ENCODE measurements around the gene KIRREL3.

KIRREL3 gene

DNA sequence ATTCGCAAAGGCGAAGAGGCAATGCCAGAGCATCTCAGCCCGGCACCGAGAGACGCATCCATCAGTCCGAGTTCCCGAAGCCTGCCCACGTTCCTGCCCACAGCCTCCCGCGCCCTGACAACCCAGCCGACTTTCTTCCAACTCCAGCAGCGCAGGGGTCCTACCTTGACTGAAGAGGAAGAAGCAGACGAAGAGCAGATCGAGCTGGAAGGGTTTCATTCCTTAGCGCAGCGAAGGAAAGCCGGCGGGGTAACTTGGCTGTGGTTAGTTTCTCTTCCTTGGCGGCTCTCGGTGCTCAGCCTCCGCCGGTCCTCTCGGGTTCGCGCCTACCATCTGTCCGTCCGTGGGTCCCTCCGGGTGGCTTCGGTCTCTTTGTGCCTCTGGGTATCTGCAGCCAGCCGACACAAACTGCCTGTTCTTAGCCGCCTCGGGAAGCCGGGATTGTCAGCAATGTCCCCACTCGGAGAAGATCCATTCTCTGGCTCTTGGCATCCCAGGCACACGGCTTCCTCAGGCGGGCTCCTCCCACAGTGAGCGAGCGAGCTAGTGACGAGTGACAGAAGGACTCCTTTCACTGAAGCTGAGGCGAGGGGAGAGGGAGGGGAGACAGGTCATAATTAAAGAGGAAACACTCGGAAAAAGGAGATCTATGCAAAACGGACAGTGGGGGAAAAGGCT lies at the start of gene KIRREL3:
Gene KIRREL3, minus strand, starts transcription at position 480 of the 678 bp plus-strand sequence.
- Histone ChIP-seq H3K27ac (ENCODE audit: low read length) (no peak within 1 kb of the TSS), H3K9ac (ENCODE audit: low read length) (no peak within 1 kb of the TSS), H3K27me3 (ENCODE audit: control insufficient read depth, insufficient read depth, low read length) (peaks cover 74% of the 10 kb centered on the region), H3K9me3 (ENCODE audit: control insufficient read depth, low read depth, low read length) (no peaks in the 10 kb centered on the region), H3K4me3 (ENCODE audit: low read length) (peak within 1 kb of the TSS; percentile 62), H3K36me3 (ENCODE audit: control insufficient read depth, low read depth, low read length) (no peaks in the 10 kb centered on the region), H3K4me1 (ENCODE audit: control insufficient read depth, low read depth, low read length) (peaks cover 5% of the 10 kb centered on the region)

DNA sequence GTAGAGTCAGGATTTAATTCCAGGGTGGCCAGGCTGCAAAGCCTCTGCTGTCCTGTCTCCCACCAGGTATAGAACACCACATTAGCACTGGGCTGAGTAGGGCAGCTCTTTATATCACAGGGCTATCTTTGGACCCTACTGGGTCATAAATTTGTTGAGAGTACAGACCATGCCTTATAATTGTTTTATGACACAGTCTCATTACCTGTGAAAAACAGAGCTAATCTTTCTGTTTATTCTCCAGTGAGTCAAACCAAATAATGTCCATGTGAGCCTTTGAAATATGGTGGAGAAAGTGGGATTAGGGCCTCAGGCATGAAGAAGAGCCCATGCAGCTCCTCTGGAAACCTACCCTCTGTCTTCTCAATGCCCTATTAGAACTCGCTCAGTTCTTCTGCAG lies 49.6 kb upstream of the KIRREL3 start:
- Histone ChIP-seq H3K4me1 (ENCODE audit: control insufficient read depth, low read depth, low read length) (peaks cover 9% of the 10 kb centered on the region), H3K27ac (ENCODE audit: low read length) (no peak overlapping the region), H3K27me3 (ENCODE audit: control insufficient read depth, insufficient read depth, low read length) (no peaks in the 10 kb centered on the region), H3K36me3 (ENCODE audit: control insufficient read depth, low read depth, low read length) (no peaks in the 10 kb centered on the region), H3K9ac (ENCODE audit: low read length) (no peak overlapping the region), H3K4me3 (ENCODE audit: low read length) (no peak overlapping the region), H3K9me3 (ENCODE audit: control insufficient read depth, low read depth, low read length) (no peaks in the 10 kb centered on the region)

DNA sequence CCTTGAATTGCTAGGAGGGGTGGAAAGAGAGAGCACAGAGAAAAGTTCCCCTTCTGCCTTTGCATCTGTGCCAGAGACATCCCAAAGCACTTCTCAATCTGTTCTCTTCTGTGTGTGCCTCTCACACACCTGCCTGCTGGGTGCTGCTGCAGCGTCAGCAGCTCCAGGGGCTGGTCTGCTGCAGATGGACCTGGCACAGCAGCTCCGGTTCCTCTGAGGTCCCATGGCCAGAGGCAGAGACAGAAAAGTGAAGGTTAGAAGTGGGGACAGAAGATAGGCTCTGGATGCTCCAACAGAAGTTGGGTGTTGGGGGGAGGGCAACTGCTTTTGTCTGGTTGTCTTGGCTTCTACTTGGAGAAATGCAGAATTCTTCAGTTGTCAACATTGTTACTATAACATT lies 48.9 kb upstream of the KIRREL3 start:
- Histone ChIP-seq H3K9me3 (ENCODE audit: control insufficient read depth, low read depth, low read length) (no peaks in the 10 kb centered on the region), H3K36me3 (ENCODE audit: control insufficient read depth, low read depth, low read length) (no peaks in the 10 kb centered on the region), H3K4me3 (ENCODE audit: low read length) (no peak overlapping the region), H3K27ac (ENCODE audit: low read length) (no peak overlapping the region), H3K27me3 (ENCODE audit: control insufficient read depth, insufficient read depth, low read length) (no peaks in the 10 kb centered on the region), H3K4me1 (ENCODE audit: control insufficient read depth, low read depth, low read length) (peaks cover 9% of the 10 kb centered on the region), H3K9ac (ENCODE audit: low read length) (no peak overlapping the region)

DNA sequence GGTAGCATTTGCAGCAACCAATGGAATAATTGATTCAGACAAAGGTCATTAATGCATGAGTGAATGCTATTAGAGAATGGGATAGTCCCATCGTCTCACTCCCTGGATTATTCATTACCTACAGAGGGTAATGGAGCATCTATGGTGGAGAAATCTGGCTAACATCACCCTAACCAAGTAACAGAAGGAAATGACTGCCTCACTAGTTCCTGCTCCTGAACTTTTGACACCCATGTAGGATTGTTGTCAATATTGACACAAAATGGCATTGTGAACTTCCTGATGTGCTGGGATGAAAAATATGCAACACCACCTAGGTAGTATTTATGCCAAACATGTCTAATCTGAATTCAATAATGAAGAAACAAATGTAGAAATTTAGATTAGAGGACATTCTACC lies 44.0 kb upstream of the KIRREL3 start:
- Histone ChIP-seq H3K9me3 (ENCODE audit: control insufficient read depth, low read depth, low read length) (no peaks in the 10 kb centered on the region), H3K4me1 (ENCODE audit: control insufficient read depth, low read depth, low read length) (no peaks in the 10 kb centered on the region), H3K36me3 (ENCODE audit: control insufficient read depth, low read depth, low read length) (no peaks in the 10 kb centered on the region), H3K27me3 (ENCODE audit: control insufficient read depth, insufficient read depth, low read length) (no peaks in the 10 kb centered on the region), H3K27ac (ENCODE audit: low read length) (no peak overlapping the region), H3K9ac (ENCODE audit: low read length) (no peak overlapping the region), H3K4me3 (ENCODE audit: low read length) (no peak overlapping the region)

DNA sequence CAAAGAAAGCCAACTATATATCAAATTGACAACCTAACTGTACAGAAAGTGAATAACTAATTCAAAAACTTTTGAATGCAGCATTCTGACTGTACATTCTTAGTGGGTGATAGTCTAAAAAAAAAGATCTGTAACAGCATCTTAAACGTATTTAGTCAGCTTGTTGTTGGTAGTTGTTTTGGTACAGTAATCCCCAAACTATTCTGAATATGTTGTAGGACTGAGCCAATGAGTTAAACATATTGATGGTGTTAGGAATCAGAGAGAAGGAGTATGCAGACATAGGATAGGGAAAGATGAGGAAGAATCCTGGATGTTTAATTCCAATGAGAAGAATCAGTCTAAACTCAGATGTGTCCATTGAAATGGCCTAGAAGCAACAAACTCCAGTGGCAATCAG lies 41.9 kb upstream of the KIRREL3 start:
- Histone ChIP-seq H3K4me1 (ENCODE audit: control insufficient read depth, low read depth, low read length) (peaks cover 5% of the 10 kb centered on the region), H3K4me3 (ENCODE audit: low read length) (no peak overlapping the region), H3K36me3 (ENCODE audit: control insufficient read depth, low read depth, low read length) (no peaks in the 10 kb centered on the region), H3K27me3 (ENCODE audit: control insufficient read depth, insufficient read depth, low read length) (no peaks in the 10 kb centered on the region), H3K9me3 (ENCODE audit: control insufficient read depth, low read depth, low read length) (no peaks in the 10 kb centered on the region), H3K9ac (ENCODE audit: low read length) (no peak overlapping the region), H3K27ac (ENCODE audit: low read length) (no peak overlapping the region)

- H3K4me3 ChIP-seq (ENCODE audit: low read length) = no peak overlapping the region
Observed at GRCh38 chr11:127039591-127039990, 39.0 kb upstream of the KIRREL3 start.

DNA sequence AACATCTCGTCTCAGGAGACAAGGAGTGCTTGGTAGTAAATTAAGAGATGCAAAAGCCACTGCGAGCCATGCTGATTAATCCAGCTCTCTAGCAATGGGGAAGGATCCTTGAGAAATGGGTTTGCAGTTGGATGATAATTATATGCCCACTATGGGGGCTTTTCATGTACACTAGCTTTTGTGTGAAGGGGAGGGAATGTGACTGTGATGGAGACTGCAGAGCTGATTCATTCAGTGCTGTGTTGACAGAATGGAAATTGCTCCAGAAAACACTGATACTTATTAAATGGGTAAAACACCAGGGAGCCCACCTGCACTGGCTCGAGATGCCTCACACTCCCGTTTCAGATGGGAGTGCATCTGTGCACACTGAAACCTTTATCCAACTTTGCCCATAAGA lies 37.0 kb upstream of the KIRREL3 start:
- Histone ChIP-seq H3K4me1 (ENCODE audit: control insufficient read depth, low read depth, low read length) (peaks cover 9% of the 10 kb centered on the region), H3K9ac (ENCODE audit: low read length) (no peak overlapping the region), H3K27me3 (ENCODE audit: control insufficient read depth, insufficient read depth, low read length) (no peaks in the 10 kb centered on the region), H3K27ac (ENCODE audit: low read length) (no peak overlapping the region), H3K9me3 (ENCODE audit: control insufficient read depth, low read depth, low read length) (no peaks in the 10 kb centered on the region), H3K4me3 (ENCODE audit: low read length) (no peak overlapping the region), H3K36me3 (ENCODE audit: control insufficient read depth, low read depth, low read length) (no peaks in the 10 kb centered on the region)

More at GRCh38 chr11:127039591-127039990, 39.0 kb upstream of the KIRREL3 start:
- no peaks in the 10 kb centered on the region for H3K9me3 ChIP-seq (ENCODE audit: control insufficient read depth, low read depth, low read length)
- H3K27me3 ChIP-seq (ENCODE audit: control insufficient read depth, insufficient read depth, low read length) = no peaks in the 10 kb centered on the region
- H3K4me1 ChIP-seq (ENCODE audit: control insufficient read depth, low read depth, low read length) = peaks cover 9% of the 10 kb centered on the region
- H3K27ac ChIP-seq (ENCODE audit: low read length) = no peak overlapping the region
- no peak overlapping the region for H3K9ac ChIP-seq (ENCODE audit: low read length)
- H3K36me3 ChIP-seq (ENCODE audit: control insufficient read depth, low read depth, low read length) = no peaks in the 10 kb centered on the region

DNA sequence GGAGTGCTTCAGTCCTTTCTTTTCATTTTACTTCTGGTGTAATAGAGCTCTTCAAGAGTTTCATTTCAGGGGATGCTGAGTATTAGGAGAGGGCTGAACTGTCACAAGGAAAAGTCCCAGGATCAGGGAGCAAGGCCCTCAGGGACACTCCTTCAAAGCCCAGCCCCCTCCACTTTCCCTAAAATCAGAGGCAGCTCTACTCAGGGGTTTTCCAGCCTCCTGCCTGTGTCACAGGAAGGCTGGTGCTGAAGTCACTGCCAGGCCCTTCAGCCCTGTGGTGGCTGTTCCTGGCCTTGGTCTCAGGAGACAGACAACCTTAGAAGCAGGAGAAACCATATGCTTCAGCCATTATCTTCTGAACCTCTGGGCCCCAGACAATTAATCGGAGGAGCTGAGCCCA lies 36.4 kb upstream of the KIRREL3 start:
- no peak overlapping the region for H3K27ac ChIP-seq (ENCODE audit: low read length)
- no peaks in the 10 kb centered on the region for H3K9me3 ChIP-seq (ENCODE audit: control insufficient read depth, low read depth, low read length)
- peaks cover 9% of the 10 kb centered on the region for H3K4me1 ChIP-seq (ENCODE audit: control insufficient read depth, low read depth, low read length)
- no peak overlapping the region for H3K9ac ChIP-seq (ENCODE audit: low read length)
- H3K36me3 ChIP-seq (ENCODE audit: control insufficient read depth, low read depth, low read length) = no peaks in the 10 kb centered on the region
- no peaks in the 10 kb centered on the region for H3K27me3 ChIP-seq (ENCODE audit: control insufficient read depth, insufficient read depth, low read length)
- H3K4me3 ChIP-seq (ENCODE audit: low read length) = no peak overlapping the region

GRCh38 chr11:127035824-127036223 lies 35.3 kb upstream of the KIRREL3 start:
- Histone ChIP-seq H3K27ac (ENCODE audit: low read length) (no peak overlapping the region), H3K27me3 (ENCODE audit: control insufficient read depth, insufficient read depth, low read length) (no peaks in the 10 kb centered on the region), H3K4me1 (ENCODE audit: control insufficient read depth, low read depth, low read length) (peaks cover 9% of the 10 kb centered on the region), H3K9ac (ENCODE audit: low read length) (no peak overlapping the region), H3K4me3 (ENCODE audit: low read length) (no peak overlapping the region), H3K36me3 (ENCODE audit: control insufficient read depth, low read depth, low read length) (no peaks in the 10 kb centered on the region), H3K9me3 (ENCODE audit: control insufficient read depth, low read depth, low read length) (no peaks in the 10 kb centered on the region)

GRCh38 chr11:127034973-127035372 lies 34.4 kb upstream of the KIRREL3 start:
- Histone ChIP-seq H3K9ac (ENCODE audit: low read length) (no peak overlapping the region), H3K4me3 (ENCODE audit: low read length) (no peak overlapping the region), H3K9me3 (ENCODE audit: control insufficient read depth, low read depth, low read length) (no peaks in the 10 kb centered on the region), H3K4me1 (ENCODE audit: control insufficient read depth, low read depth, low read length) (peaks cover 9% of the 10 kb centered on the region), H3K36me3 (ENCODE audit: control insufficient read depth, low read depth, low read length) (no peaks in the 10 kb centered on the region), H3K27ac (ENCODE audit: low read length) (no peak overlapping the region), H3K27me3 (ENCODE audit: control insufficient read depth, insufficient read depth, low read length) (no peaks in the 10 kb centered on the region)

DNA sequence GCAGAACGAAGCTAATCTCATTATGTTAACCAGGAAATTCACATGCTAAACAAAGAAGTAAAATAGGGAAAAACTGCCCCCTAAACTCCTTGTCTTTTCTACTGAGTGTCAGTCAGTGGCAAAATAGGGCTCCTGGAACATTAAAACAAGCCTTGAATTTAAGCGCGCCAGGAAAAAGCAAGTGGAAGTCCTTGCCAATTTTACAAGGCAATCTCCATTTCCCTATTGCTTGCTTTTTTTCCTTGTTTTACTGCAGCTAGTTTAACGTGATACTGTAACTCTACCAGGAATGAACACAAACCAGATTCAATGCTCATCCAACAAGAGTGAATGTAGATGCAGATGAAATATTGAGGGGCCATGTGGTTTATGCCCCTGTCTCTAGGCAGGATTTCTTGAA lies 28.1 kb upstream of the KIRREL3 start:
- H3K4me3 ChIP-seq (ENCODE audit: low read length) = no peak overlapping the region
- H3K4me1 ChIP-seq (ENCODE audit: control insufficient read depth, low read depth, low read length) = peaks cover 5% of the 10 kb centered on the region
- H3K9ac ChIP-seq (ENCODE audit: low read length) = no peak overlapping the region
- H3K27me3 ChIP-seq (ENCODE audit: control insufficient read depth, insufficient read depth, low read length) = no peaks in the 10 kb centered on the region
- H3K9me3 ChIP-seq (ENCODE audit: control insufficient read depth, low read depth, low read length) = no peaks in the 10 kb centered on the region
- no peaks in the 10 kb centered on the region for H3K36me3 ChIP-seq (ENCODE audit: control insufficient read depth, low read depth, low read length)
- no peak overlapping the region for H3K27ac ChIP-seq (ENCODE audit: low read length)

DNA sequence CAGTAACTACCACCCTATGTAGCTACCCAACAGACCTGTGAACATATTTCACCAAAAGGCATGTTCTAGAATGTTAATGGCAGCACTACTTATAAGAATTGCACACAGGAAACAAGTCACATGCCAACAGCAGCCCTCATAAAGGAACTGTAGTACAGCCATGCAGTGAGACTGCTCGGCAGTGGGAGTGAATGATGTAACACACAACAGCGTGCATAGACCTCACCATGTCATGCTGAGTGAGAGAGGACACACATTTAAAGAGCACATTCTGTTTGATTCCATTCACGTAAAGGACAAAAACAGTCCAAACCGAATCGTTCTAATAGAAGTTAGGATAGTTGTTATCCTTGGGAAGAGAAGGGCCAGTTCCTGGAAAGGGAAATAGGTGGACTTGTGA lies 27.2 kb upstream of the KIRREL3 start:
- Histone ChIP-seq H3K27me3 (ENCODE audit: control insufficient read depth, insufficient read depth, low read length) (no peaks in the 10 kb centered on the region), H3K9me3 (ENCODE audit: control insufficient read depth, low read depth, low read length) (no peaks in the 10 kb centered on the region), H3K4me3 (ENCODE audit: low read length) (no peak overlapping the region), H3K9ac (ENCODE audit: low read length) (no peak overlapping the region), H3K4me1 (ENCODE audit: control insufficient read depth, low read depth, low read length) (peaks cover 5% of the 10 kb centered on the region), H3K36me3 (ENCODE audit: control insufficient read depth, low read depth, low read length) (no peaks in the 10 kb centered on the region), H3K27ac (ENCODE audit: low read length) (no peak overlapping the region)
